GM23338 (cell line): ENCODE results near the gene UPP2. TPM values are rescaled to one million over a fixed set of nuclear protein-coding genes. Genes with fewer than 3 reads are reported as not detected.

Source experiments
- CREB1 ChIP-seq: fragments of 250-450 bp; sonication (Bioruptor Pico); IDR thresholded peaks from 2 replicates; pipeline ENCODE4 v1.5.0; 2020; ENCODE audit warnings: low read depth, mild to moderate bottlenecking, moderate library complexity
- EZH2phosphoT487 ChIP-seq: fragments of 200-600 bp; sonication (generic); IDR thresholded peaks from one replicate; pipeline ENCODE4 v1.8.1; 2018; ENCODE audit warnings: antibody characterized with exemption; ENCODE audit not compliant: unreplicated experiment
- JUNB ChIP-seq: IDR thresholded peaks from one replicate; pipeline ENCODE4 v1.6.1; 2016; ENCODE audit warnings: antibody characterized with exemption; ENCODE audit not compliant: unreplicated experiment
- POLR2AphosphoS5 ChIP-seq: IDR thresholded peaks from 2 replicates; pipeline ENCODE4 v1.6.1; 2016; ENCODE audit warnings: antibody characterized with exemption, low read depth
- STAT1 ChIP-seq: IDR thresholded peaks from one replicate; pipeline ENCODE4 v1.6.1; 2016; ENCODE audit warnings: antibody characterized with exemption; ENCODE audit not compliant: unreplicated experiment
- ZNF331 ChIP-seq: fragments of 250-450 bp; sonication (Bioruptor Pico); IDR thresholded peaks from 2 replicates; pipeline ENCODE4 v1.5.0; 2020; ENCODE audit warnings: low read depth, mild to moderate bottlenecking, moderate library complexity
- polyA plus RNA-seq: library from polyadenylated mRNA; unstranded; fragments of >200 nt; fragmentation: Nextera tagmentation; extraction: Ambion mirVana; gene quantifications from 2 replicates; pipeline ENCODE4 v1.2.1, GENCODE V29; 2016
- total RNA-seq: library from RNA; depleted of rRNA; stranded (reverse); fragments of >200 nt; shearing (Covaris generic); gene quantifications from 2 replicates; pipeline ENCODE4 v1.2.3, GENCODE V29; 2014
- TF ChIP-seq, protein P1 (sequence below): fragments of 250-450 bp; sonication (Bioruptor Pico); IDR thresholded peaks from 2 replicates; pipeline ENCODE4 v1.5.0; 2020; ENCODE audit warnings: mild to moderate bottlenecking, moderate library complexity
- TF ChIP-seq, protein P2 (sequence below): IDR thresholded peaks from one replicate; pipeline ENCODE4 v1.6.1; 2018; ENCODE audit warnings: antibody characterized with exemption; ENCODE audit not compliant: unreplicated experiment

Gene UPP2
- total and polyA plus RNA-seq, 2 experiments from 2014 or later = not detected

DNA sequence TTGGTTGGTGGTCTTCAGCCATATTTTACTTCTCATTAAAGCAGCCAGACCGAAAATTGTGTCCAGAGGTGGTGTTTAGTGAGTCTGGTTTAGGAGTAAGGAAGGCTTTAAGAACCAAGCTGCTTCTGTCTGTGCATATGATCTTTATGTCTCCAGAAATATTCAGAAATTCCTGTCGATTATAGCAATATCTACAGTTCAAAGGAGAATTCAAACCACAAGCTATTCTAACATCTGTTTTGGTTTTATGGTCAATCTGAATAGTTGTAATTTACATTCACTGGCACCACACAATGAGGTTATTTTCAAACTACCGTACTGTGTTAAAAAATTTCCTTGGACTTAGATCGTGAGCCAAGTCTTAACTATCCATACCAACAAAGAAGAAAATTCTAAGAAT is 11.3 kb downstream of the UPP2 start (continued):
- TF ChIP-seq, protein P1, sequence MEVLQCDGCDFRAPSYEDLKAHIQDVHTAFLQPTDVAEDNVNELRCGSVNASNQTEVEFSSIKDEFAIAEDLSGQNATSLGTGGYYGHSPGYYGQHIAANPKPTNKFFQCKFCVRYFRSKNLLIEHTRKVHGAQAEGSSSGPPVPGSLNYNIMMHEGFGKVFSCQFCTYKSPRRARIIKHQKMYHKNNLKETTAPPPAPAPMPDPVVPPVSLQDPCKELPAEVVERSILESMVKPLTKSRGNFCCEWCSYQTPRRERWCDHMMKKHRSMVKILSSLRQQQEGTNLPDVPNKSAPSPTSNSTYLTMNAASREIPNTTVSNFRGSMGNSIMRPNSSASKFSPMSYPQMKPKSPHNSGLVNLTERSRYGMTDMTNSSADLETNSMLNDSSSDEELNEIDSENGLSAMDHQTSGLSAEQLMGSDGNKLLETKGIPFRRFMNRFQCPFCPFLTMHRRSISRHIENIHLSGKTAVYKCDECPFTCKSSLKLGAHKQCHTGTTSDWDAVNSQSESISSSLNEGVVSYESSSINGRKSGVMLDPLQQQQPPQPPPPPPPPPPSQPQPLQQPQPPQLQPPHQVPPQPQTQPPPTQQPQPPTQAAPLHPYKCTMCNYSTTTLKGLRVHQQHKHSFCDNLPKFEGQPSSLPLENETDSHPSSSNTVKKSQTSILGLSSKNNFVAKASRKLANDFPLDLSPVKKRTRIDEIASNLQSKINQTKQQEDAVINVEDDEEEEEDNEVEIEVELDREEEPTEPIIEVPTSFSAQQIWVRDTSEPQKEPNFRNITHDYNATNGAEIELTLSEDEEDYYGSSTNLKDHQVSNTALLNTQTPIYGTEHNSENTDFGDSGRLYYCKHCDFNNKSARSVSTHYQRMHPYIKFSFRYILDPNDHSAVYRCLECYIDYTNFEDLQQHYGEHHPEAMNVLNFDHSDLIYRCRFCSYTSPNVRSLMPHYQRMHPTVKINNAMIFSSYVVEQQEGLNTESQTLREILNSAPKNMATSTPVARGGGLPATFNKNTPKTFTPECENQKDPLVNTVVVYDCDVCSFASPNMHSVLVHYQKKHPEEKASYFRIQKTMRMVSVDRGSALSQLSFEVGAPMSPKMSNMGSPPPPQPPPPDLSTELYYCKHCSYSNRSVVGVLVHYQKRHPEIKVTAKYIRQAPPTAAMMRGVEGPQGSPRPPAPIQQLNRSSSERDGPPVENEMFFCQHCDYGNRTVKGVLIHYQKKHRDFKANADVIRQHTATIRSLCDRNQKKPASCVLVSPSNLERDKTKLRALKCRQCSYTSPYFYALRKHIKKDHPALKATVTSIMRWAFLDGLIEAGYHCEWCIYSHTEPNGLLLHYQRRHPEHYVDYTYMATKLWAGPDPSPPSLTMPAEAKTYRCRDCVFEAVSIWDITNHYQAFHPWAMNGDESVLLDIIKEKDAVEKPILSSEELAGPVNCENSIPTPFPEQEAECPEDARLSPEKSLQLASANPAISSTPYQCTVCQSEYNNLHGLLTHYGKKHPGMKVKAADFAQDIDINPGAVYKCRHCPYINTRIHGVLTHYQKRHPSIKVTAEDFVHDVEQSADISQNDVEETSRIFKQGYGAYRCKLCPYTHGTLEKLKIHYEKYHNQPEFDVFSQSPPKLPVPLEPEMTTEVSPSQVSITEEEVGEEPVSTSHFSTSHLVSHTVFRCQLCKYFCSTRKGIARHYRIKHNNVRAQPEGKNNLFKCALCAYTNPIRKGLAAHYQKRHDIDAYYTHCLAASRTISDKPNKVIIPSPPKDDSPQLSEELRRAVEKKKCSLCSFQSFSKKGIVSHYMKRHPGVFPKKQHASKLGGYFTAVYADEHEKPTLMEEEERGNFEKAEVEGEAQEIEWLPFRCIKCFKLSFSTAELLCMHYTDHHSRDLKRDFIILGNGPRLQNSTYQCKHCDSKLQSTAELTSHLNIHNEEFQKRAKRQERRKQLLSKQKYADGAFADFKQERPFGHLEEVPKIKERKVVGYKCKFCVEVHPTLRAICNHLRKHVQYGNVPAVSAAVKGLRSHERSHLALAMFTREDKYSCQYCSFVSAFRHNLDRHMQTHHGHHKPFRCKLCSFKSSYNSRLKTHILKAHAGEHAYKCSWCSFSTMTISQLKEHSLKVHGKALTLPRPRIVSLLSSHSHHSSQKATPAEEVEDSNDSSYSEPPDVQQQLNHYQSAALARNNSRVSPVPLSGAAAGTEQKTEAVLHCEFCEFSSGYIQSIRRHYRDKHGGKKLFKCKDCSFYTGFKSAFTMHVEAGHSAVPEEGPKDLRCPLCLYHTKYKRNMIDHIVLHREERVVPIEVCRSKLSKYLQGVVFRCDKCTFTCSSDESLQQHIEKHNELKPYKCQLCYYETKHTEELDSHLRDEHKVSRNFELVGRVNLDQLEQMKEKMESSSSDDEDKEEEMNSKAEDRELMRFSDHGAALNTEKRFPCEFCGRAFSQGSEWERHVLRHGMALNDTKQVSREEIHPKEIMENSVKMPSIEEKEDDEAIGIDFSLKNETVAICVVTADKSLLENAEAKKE = no peak
- TF ChIP-seq EZH2phosphoT487 = no peak
- no peak for TF ChIP-seq JUNB
- TF ChIP-seq CREB1 (CRISPR knock-in tag) = no peak
- no peak for TF ChIP-seq STAT1
- no peak for TF ChIP-seq ZNF331 (CRISPR knock-in tag)
- TF ChIP-seq, protein P2, sequence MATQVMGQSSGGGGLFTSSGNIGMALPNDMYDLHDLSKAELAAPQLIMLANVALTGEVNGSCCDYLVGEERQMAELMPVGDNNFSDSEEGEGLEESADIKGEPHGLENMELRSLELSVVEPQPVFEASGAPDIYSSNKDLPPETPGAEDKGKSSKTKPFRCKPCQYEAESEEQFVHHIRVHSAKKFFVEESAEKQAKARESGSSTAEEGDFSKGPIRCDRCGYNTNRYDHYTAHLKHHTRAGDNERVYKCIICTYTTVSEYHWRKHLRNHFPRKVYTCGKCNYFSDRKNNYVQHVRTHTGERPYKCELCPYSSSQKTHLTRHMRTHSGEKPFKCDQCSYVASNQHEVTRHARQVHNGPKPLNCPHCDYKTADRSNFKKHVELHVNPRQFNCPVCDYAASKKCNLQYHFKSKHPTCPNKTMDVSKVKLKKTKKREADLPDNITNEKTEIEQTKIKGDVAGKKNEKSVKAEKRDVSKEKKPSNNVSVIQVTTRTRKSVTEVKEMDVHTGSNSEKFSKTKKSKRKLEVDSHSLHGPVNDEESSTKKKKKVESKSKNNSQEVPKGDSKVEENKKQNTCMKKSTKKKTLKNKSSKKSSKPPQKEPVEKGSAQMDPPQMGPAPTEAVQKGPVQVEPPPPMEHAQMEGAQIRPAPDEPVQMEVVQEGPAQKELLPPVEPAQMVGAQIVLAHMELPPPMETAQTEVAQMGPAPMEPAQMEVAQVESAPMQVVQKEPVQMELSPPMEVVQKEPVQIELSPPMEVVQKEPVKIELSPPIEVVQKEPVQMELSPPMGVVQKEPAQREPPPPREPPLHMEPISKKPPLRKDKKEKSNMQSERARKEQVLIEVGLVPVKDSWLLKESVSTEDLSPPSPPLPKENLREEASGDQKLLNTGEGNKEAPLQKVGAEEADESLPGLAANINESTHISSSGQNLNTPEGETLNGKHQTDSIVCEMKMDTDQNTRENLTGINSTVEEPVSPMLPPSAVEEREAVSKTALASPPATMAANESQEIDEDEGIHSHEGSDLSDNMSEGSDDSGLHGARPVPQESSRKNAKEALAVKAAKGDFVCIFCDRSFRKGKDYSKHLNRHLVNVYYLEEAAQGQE = no peak
- no peak for TF ChIP-seq POLR2AphosphoS5
